Endometrial microvascular endothelial cells (primary cell): ENCODE results near the gene THY1. TPM values are rescaled to one million over a fixed set of nuclear protein-coding genes. Genes with fewer than 3 reads are reported as not detected.
"Not testable (repeated sequence)": the region's sequence is repeated elsewhere in the genome, so short reads cannot be mapped to it uniquely, and the experiment has no call there.

Source experiments
- in situ Hi-C: cut with HindIII; loops from 2 replicates; pipeline ENCODE4 v1.10.0; 2017; ENCODE audit warnings: low sequenced_read_pairs, low pct_unique_long_range_greater_than_20kb; ENCODE audit errors: inconsistent ontology term
- total RNA-seq: library from RNA; depleted of rRNA; stranded (reverse); fragments of >200 nt; gene quantifications from one replicate; pipeline ENCODE4 v1.2.3, GENCODE V29; 2015; ENCODE audit errors: inconsistent ontology term

The THY1 gene
- total RNA-seq, 1 donor from 2014 or later: 9.6 TPM

DNA sequence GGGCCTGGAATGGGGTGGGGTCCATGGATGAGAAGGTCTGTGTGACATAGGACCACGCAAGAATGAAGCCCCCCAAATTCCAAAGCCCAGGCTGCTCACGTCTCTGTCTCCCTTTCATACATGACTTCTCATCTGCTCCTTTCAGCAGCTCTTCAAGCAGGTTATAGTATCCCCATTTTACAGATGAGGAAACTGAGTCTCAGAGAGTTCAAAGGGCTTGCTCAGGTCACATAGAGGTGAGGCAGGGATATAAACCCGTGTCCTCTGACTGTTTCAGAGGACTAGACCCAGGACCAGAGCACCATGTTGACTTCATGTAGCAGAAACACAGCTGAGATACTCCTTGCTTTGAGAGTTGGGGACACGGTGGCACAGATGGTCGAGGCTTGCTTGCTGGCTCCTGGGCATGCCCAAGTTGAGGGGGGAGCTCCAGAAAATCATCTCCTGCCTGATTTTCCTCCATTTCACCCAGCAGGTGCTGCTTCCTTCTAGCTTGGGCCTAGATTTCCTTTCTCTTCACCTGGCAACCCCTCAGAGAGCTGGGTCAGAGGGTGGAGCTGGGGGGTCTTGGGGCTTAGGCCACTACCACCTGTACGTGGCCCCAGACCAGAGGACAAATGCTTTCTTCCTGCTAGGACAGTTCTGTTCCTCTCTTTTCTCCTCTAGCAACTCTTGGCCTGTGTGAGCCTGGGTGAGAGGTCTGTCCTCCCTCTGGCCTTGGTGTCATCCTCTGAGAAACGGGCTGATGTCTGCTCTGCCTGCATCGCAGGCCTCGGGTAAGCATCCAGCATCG lies 24.1 kb upstream of the THY1 start:
- in situ Hi-C loops: no loop called here

DNA sequence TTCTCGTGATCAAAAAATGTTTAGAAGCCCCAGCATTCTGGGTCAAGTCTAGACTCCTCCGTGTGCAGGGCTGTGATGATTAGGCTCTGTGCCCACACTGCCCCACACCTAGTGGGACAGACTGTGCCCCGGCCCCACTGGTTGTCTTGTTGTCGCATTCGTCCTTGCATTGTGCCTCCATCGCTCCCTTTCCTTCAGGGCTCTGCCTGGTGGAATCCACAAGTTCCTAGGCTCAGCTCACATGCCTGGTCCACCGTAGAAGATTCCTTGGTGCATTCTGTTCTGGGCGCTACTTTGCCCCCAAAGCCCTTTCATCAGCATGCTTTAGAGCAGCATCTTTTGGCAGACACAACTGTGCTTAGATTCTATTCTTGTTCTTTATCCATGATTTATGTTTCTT lies 23.5 kb upstream of the THY1 start:
- in situ Hi-C loops: no loop called here

DNA sequence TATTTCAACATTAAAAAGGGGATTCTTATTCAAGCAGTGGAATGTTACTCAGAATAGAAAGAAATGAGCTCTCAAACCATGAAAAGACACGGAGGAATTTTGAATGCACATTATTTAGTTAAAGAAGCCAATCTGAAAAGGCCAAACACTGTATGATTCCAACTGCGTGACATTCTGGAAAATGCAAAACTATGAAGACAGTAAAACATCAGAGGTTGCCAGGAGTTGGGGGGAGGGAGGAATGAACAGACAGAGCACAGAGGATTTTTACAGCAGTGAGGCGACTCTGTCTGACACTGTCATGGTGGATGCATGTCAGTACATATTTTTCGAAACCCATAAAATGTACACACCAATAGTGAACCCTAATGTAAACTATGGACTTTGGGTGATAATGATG lies 22.9 kb upstream of the THY1 start:
- in situ Hi-C loops: no loop called here

DNA sequence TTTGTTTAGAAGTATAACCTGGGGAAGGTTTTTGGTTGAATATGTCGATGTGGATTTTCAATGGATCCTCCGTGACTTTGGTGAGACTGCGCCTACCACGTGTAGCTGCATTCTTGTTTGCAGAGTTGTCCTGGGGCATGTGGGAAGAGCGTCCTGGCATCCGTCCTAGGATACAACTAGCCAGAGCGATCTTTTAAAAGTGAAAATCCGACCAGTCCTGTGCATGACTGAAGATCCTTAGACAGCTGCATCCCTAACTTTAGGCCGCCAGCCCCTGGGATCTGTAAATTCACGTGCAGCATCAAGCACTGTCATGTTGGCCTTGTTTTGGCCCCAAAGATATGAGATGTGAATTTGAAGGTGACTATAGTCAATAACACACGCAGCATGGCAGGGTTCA lies 22.4 kb upstream of the THY1 start:
- in situ Hi-C loops: no loop called here

DNA sequence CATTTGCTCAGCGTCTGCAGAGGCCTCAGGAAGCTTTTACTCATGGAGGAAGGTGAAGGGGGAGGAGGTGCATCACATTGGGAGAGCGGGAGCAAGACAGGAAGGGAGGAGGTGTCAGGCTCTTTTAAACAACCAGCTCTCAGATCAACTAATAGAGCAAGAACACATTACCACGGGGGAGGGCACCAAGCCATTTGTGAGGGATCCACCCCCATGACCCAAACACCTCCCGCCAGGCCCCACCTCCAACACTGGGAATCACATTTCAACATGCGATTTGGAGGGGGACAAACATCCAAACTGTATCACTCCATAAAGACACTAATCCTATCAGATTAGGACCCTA lies 18.9 kb upstream of the THY1 start:
- in situ Hi-C loops: no loop called here

DNA sequence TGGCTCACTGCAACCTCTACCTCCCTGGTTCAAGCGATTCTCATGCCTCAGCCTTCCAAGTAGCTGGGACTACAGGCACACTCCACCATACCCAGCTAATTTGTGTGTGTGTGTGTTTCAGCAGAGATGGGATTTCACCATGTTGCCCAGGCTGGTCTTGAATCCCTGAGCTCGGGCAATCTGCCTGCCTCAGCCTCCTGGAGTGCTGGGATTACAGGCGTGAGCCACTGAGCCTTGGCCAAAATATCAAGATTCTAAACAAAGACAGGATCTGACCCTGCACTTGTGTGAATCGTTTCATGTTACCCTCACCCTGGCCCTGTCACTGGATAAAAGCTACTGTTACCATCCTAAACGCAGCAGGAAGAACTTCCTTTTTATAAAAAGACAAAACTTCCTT lies 15.6 kb upstream of the THY1 start:
- in situ Hi-C loops: no loop called here

DNA sequence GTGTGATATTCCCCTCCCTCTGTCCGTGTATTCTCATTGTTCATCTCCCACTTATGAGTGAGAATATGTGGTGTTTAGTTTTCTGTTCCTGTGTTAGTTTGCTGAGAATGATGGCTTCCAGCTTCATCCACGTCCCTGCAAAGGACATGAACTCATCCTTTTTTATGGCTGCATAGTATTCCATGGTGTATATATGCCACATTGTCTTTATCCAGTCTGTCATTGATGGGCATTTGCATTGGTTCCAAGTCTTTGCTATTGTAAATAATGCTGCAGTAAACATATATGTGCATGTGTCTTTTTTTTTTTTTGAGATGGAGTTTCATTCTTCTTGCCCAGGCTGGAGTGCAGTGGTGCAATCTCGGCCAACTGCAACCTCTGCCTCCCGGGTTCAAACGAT lies 14.5 kb upstream of the THY1 start:
- in situ Hi-C loops: not testable (repeated sequence)

DNA sequence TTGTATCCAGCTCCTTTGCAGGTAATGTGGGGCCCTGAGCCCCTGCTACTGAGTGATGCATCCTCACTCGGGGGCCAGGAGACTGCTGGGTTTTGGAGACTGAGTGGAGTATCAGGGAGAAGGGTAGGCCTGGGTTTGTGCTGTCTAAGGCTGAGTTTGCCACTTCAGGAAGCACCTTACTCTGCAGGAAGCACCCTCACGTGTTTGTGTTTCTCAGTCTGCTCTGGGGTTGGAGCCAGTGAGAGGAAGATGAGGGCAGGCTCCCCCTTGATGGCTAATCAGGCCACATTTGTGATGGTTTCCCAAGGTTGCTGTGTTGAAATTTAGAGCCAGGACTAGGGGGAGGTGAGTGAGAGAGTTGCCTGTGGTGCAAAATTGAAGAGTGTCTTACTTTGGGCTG lies 13.7 kb upstream of the THY1 start:
- in situ Hi-C loops: no loop called here

DNA sequence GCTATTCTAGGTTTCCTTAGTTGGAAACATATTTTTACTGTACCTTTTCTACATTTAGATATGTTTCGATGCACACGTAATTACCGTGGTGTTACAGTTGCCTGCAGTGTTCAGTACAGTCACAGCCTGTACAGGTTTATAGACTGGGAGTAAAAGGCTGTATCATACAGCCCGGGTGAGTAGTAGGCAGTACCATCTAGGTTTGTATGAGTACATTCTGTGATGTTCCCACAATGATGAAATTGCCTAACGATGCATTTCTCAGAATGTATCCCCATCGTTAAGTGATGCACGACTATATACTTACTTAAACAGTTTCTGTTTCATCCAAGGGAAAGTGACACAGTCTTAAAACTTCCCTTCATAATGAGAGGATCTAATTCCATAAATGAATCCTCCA lies 13.1 kb upstream of the THY1 start:
- in situ Hi-C loops: no loop called here

DNA sequence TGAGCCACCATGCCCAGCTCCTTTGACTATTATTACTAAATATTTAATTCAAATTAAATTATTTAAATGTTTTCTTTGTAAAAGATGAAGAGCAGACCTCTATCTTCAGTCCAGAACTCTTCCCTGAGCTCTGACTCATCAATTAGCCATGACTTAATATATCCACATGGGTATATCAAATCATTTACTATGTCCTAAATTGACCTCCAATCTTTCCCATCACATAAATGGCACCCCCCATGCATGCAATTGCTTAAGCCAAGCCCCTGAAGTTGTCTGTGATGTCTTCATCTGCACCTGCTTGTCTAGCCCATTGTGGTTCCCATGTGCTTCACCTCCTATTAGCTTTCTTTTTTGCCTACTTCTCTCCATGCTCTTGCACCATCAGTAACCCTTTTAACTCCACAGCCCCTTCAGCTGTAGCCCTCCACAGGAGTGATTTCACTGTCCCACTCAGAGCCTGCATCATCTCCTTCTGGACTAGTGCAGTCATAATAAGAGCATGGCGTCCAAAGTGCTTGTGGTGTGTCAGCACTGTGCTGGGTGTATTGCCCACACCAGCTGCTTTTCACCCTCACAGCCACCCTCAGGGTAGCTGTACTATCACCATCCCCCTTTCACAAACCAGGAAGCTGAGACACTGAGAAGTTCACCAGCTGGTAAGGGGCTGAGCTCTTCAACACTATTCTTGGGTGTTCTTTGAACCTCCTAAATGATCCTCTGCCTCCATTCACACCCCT lies 11.8 kb upstream of the THY1 start:
- in situ Hi-C loops: no loop called here

DNA sequence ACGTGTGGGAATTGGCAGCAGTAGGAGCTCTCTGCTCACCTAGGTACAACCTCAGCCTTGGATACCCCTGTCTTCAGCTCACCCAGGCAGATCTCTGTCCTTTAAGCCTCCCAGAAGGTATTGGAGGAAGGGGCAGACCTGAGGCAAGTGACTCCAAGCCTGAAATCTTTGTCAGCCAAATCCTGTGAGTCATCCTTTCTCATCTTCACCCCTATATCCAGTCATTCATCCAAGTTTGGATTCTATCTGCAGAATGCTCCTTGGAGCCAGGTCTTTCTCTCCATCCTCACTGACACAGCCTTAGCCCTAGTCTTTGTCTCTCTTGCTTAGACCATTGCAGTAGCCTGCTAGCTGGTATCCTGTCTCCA lies 10.4 kb upstream of the THY1 start:
- in situ Hi-C loops: no loop called here

DNA sequence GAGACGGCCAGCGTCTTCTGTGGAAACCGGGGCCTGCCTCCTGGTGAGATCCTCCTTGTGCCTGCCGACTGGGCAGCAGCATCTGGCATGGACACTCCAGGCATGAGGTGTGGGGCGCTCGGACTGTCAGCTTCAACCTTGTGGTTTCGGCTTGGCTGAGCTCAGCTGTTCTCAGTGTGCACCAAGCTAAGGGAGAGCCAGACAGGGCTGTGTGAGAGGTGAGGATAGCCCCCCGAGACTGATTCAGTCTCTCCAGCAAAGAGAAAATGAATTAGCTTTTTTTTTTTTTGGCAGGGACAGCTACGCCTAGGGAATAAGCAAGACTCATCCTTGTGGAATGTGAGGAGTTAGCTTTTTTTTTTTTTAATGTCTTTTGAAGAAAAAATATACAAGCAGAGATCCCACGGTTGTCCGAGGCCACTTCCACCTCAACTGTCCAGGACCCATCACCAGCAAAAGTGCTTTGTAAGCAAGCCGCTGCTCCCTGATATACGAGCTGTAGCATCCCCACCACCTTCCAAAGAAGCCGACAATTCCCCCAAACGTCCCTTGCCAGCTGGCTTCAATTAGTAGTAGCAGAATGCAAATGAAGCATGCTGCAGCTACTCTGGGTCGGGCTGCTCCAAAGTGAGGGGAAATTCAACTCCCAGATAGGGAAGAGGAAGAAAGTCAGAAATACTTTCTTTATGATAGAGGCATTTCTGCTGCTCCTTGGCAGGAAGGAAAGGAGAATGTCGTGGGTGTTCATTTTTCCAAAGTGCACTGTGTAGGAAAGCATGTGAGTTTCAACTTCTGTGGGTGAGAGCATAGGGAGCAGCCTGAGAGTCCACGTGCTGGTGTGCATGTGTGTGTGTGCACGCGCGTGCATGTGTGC lies 9.7 kb upstream of the THY1 start:
- in situ Hi-C loops: no loop called here

DNA sequence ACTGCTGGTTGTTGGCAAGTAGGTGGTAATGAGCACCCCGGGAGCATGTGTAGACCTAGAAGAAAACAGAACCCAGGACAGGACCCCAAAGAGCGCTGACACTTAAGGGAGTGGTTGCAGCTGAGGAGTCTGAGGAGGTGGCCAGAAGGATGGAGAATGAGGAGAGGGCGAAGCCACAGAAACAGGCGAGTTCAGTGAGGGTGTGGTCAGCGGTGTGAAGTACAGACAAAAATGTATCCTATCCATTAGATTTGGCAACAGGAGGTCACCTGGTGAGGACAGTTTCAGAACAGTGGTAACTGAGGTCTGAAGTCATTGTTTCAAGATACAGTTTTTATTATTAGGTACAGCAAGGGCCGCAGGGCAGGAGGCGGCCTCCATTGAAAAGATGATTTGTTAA lies 8.6 kb upstream of the THY1 start:
- in situ Hi-C loops: no loop called here

DNA sequence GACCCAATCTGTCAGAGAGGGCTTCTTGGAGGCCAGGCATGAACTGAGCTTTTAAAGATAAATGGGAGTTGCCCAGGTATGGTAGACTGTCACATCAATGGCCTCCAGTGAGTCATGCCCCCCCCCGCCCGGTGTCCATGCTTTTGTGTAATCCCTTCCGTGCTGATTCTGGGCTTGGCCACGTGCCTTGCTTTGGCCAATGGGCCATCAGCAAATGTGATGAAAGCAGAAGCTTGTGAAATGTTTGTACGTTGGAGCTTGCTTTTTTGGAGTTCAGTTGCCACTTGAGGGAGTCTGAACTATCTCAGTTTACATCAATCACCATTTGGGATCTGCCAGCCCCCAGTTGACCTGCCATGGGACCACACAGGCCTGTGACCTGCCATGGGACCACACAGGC lies 4.3 kb upstream of the THY1 start:
- in situ Hi-C loops: no loop called here

DNA sequence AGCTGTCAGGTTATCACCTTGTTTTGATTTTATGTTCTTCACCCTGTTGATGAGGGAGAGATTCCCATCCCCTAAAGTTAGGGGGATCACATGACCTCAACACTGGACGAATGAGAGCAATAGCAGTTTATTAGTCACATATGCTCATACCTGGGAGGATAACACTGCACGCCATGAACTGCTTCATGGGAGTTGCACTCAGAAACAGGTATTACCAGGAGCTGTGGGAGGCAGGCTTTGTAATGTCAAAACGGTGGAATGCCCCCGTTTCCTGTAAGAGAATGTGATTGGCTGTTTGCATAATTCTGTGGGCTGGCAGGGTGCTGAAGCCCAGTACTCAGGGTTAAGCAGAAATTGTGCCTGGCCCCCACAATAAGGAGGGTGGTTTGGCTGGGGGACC lies 3.2 kb upstream of the THY1 start:
- in situ Hi-C loops: no loop called here

DNA sequence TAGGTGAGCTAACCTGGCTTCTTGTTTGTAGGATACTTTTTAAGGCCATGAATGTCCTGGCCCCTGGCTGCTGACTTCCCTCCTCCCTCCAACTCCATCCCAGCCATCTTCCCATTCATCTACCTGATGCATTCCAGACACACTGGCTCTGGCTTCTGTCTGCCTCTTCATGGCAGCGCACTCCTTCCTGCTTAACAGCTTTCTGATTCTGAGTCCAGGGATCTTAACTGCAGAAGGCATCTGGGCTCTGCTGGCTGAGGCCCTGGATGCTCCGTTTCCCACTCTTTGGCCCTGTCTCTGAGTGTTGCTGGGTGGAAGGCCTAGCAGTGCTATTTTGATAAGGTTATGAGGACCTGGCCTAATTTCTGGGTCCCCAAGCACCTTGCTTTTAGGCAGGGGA lies 1.8 kb upstream of the THY1 start:
- in situ Hi-C loops: no loop called here

DNA sequence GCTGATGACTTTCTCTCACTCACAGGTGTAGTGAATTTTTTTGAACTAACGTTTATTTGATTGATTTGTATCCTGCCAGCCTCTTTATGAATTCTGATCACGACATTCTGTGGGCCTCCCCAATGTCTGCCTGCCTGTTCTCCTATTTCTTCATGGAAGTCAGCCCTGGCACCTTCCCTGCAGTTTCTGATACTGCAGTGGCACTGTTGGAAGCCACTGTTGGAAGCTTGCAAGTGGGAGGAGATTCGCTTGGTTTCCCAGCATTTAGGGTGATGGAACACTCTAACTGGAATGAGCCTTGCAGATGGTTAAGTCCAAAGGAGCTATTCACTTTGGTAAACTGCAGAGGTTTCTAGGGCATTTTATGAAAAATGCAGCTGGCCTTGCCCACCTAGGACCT lies 1.3 kb upstream of the THY1 start:
- in situ Hi-C loops: no loop called here

DNA sequence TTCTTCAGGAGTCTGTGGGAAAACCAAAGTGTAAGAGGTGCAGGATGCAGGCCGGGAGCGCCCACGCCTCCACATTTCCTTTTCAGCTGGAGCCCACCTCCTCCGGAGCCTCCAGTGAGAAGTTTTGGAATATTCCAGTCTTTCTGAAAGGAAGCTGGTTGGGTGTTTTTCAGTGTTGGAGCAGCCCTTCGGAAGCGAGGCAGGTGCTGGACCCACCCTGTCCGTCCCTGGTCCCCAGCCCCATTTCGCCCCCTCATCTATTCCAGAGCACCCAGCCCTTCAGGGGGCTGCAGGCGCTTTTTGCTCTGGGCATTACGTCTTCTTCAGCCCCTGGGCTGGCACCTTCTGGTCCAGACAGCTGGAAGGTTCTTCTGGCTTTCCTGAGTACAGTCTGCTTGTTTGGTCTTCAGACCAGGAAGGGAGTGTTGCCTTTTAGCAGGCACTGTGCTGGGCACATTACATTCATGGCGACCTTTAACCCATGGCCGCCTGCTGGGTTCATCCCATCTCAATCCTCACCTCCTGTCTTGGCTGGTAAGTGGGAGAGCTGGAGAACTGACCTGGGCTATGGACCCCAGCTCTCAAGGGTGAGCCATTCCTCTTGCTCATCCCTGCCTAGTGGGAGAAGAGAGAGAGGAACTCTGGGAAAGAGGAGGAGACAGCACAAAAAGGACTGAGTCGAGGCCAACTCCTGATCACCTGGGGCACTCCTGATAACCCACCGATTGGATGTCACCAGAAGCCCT lies 710 bp upstream of the THY1 start:
- in situ Hi-C loops: no loop called here
